CD1c-positive myeloid dendritic cell (primary cell): ENCODE data around the gene GCAT.

Source experiments
- DNase-seq: peaks from one replicate; pipeline ENCODE4 v3.0.0-alpha.2; 2016; ENCODE audit errors: extremely low spot score

The GCAT gene

GRCh38 chr22:37809672-37810333, 2.1 kb downstream of the GCAT start:
- DNase-seq, result no peak

- DNase-seq, result no peak
Measured at GRCh38 chr22:37811867-37812266, 4.1 kb downstream of the GCAT start.

GRCh38 chr22:37812869-37813678, 5.3 kb downstream of the GCAT start:
- DNase-seq, result no peak

GRCh38 chr22:37815593-37815992, 7.9 kb downstream of the GCAT start:
- DNase-seq, result no peak

GRCh38 chr22:37816543-37817180, 8.9 kb downstream of the GCAT start:
- DNase-seq, result no peak

- peak; percentile 86 for DNase-seq
Measured at GRCh38 chr22:37817705-37818408, 10.1 kb downstream of the GCAT start.

GRCh38 chr22:37818409-37819104, 10.8 kb downstream of the GCAT start:
- DNase-seq, result peak; percentile 89

- DNase-seq, result no peak
Measured at GRCh38 chr22:37819105-37819433, 11.3 kb downstream of the GCAT start.

GRCh38 chr22:37820350-37820749, 12.6 kb downstream of the GCAT start:
- no peak for DNase-seq

- no peak for DNase-seq
Measured at GRCh38 chr22:37822079-37822833, 14.5 kb downstream of the GCAT start.

GRCh38 chr22:37823134-37823985, 15.6 kb downstream of the GCAT start, which contains the start of gene GALR3:
TSS of gene GALR3 (plus strand) at chr22:37823382. CDS start at chr22:37823407, 25 bp downstream.
- DNase-seq, result no peak

- DNase-seq, result peak; percentile 41
Measured at GRCh38 chr22:37824674-37825641, 17.2 kb downstream of the GCAT start.

- DNase-seq, result no peak
Measured at GRCh38 chr22:37827056-37827455, 19.3 kb downstream of the GCAT start.

GRCh38 chr22:37830093-37830842, 22.5 kb downstream of the GCAT start:
- DNase-seq, result no peak

- no peak for DNase-seq
Measured at GRCh38 chr22:37831472-37831871, 23.7 kb downstream of the GCAT start.

- no peak for DNase-seq
Measured at GRCh38 chr22:37832022-37832857, 24.5 kb downstream of the GCAT start.
